ENCODE results near the gene SLC6A20.

The SLC6A20 gene

GRCh38 chr3:45798034-45798433 is 1.7 kb upstream of the SLC6A20 start:
- CTCF ChIA-PET = no interaction called here
- TF ChIP-seq ZNF302 (tag by site-specific recombination; IDR thresholded peaks at IDR 0.05; ENCODE audit: low read depth) = no peak
- no peak for TF ChIP-seq ZBTB6 (tag by site-specific recombination; IDR thresholded peaks at IDR 0.05)
- TF ChIP-seq ZFP37 (tag by site-specific recombination; IDR thresholded peaks at IDR 0.05) = no peak
- no peak for TF ChIP-seq ZNF768 (tag by site-specific recombination; IDR thresholded peaks at IDR 0.05)
- TF ChIP-seq ZNF23 (tag by site-specific recombination; IDR thresholded peaks at IDR 0.05; ENCODE audit: borderline replicate concordance) = no peak
- no peak for TF ChIP-seq ZNF394 (tag by site-specific recombination; IDR thresholded peaks at IDR 0.05; ENCODE audit: borderline replicate concordance)
- no peak for TF ChIP-seq ZNF398 (tag by site-specific recombination; IDR thresholded peaks at IDR 0.05)
- no peak for TF ChIP-seq ZNF37A (tag by site-specific recombination; IDR thresholded peaks at IDR 0.05)
- no peak for TF ChIP-seq ZNF341 (tag by site-specific recombination; IDR thresholded peaks at IDR 0.05; ENCODE audit: low read depth)
- TF ChIP-seq ZNF791 (tag by site-specific recombination; IDR thresholded peaks at IDR 0.05) = no peak
- no peak for TF ChIP-seq ZNF266 (tag by site-specific recombination; IDR thresholded peaks at IDR 0.05; ENCODE audit: low read depth)
- TF ChIP-seq GLIS1 (tag by site-specific recombination; IDR thresholded peaks at IDR 0.05) = no peak
- TF ChIP-seq ZBTB8A (tag by site-specific recombination; IDR thresholded peaks at IDR 0.05) = no peak
- no peak for TF ChIP-seq ZNF529 (tag by site-specific recombination; IDR thresholded peaks at IDR 0.05; ENCODE audit: insufficient replicate concordance)
- no peak for TF ChIP-seq ZNF621 (tag by site-specific recombination; IDR thresholded peaks at IDR 0.05)
- TF ChIP-seq ZNF624 (tag by site-specific recombination; IDR thresholded peaks at IDR 0.05) = no peak
- TF ChIP-seq ZNF558 (tag by site-specific recombination; IDR thresholded peaks at IDR 0.05) = no peak
- no peak for TF ChIP-seq ZNF843 (tag by site-specific recombination; IDR thresholded peaks at IDR 0.05)
- H3K27ac ChIP-seq (ENCODE audit: extremely low read depth, low read depth, low read length) = no peak overlapping the region
- POLR2A ChIA-PET = no interaction called here
- H3K4me1 ChIP-seq (ENCODE audit: control insufficient read depth, insufficient read depth, low read length) = no peaks in the 10 kb centered on the region
- no peaks in the 10 kb centered on the region for H3K9me3 ChIP-seq (ENCODE audit: control insufficient read depth, insufficient read depth, low read depth, low read length)
- no peak overlapping the region for H3K4me3 ChIP-seq (ENCODE audit: low read depth, low read length)
- H3K36me3 ChIP-seq (ENCODE audit: control insufficient read depth in 2 of 2, insufficient read depth in 1 of 2, low read length in 2 of 2) = no peaks in the 10 kb centered on the region

- TF ChIP-seq INSM2 (tag by site-specific recombination; IDR thresholded peaks at IDR 0.05) = no peak
- Histone ChIP-seq H3K4me1 (ENCODE audit: control insufficient read depth, insufficient read depth, low read length) (no peaks in the 10 kb centered on the region), H3K36me3 (ENCODE audit: control insufficient read depth in 2 of 2, insufficient read depth in 1 of 2, low read length in 2 of 2) (no peaks in the 10 kb centered on the region), H3K9me3 (ENCODE audit: control insufficient read depth, insufficient read depth, low read depth, low read length) (no peaks in the 10 kb centered on the region), H3K4me3 (ENCODE audit: low read depth, low read length) (no peak overlapping the region), H3K27ac (ENCODE audit: extremely low read depth, low read depth, low read length) (no peak overlapping the region)
- ChIA-PET CTCF (interaction anchor here (0.6 kb wide), 1 partner anchor 759 kb away, joined by 3 read pairs; no protein-coding TSS in a partner anchor), POLR2A (no interaction called here)
Measured at GRCh38 chr3:45796902-45797637, 734 bp upstream of the SLC6A20 start.

All from HEK293 (cell line).